ENCODE results near the gene IL31RA.

GRCh38 chr5:55913466-55914413, 62.6 kb downstream of the IL31RA start:
- TF ChIP-seq CTCF (conservative IDR thresholded peaks at IDR 0.05): no peak
- no peak for TF ChIP-seq ZFX (IDR thresholded peaks at IDR 0.05)

Measured in C4-2B (cell line).